ENCODE data around the gene PCED1A.

DNA sequence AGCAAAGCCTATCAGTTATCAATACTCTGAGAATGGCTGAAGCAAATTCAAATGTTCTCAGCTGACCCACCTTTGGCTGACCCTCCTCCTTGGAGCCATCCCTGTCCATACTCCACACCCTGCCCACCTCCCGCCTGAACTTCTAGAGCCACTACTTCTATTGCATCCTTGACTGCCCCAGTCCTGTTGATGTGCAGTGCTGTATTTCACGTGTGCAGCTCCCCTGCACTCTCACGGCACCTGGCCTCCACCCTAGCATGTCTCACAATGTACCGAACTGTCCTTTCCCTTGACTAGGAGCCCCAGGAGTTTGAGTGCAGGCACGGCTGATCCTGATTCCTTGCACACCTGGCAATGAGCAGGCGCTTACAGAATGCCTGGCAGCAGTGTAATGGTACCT is 47.0 kb downstream of the PCED1A start:
- TF ChIP-seq, protein P1, sequence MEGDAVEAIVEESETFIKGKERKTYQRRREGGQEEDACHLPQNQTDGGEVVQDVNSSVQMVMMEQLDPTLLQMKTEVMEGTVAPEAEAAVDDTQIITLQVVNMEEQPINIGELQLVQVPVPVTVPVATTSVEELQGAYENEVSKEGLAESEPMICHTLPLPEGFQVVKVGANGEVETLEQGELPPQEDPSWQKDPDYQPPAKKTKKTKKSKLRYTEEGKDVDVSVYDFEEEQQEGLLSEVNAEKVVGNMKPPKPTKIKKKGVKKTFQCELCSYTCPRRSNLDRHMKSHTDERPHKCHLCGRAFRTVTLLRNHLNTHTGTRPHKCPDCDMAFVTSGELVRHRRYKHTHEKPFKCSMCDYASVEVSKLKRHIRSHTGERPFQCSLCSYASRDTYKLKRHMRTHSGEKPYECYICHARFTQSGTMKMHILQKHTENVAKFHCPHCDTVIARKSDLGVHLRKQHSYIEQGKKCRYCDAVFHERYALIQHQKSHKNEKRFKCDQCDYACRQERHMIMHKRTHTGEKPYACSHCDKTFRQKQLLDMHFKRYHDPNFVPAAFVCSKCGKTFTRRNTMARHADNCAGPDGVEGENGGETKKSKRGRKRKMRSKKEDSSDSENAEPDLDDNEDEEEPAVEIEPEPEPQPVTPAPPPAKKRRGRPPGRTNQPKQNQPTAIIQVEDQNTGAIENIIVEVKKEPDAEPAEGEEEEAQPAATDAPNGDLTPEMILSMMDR (IDR thresholded peaks at IDR 0.05) = no peak
- no peak for TF ChIP-seq POLR2AphosphoS5 (IDR thresholded peaks at IDR 0.05)

Measured in gastroesophageal sphincter (tissue), 3 donors.